Large intestine (tissue), 3 donors: ENCODE results near the gene SIVA1. TPM values are rescaled to one million over a fixed set of nuclear protein-coding genes. Genes with fewer than 3 reads are reported as not detected.

Source experiments
- DNase-seq, 2 donors: peaks; one replicate each; pipeline versions ENCODE4 v3.0.0 to v3.0.0-alpha.2; 2013
- H3K27ac ChIP-seq: one replicate; pipeline ENCODE4 v1.5.1; 2013; ENCODE audit warnings: low read length
- H3K27me3 ChIP-seq: 2 replicates; pipeline ENCODE4 v1.6.1; 2013; ENCODE audit warnings: low read length; ENCODE audit not compliant: control insufficient read depth, insufficient read depth
- H3K36me3 ChIP-seq: 2 replicates; pipeline ENCODE4 v1.6.1; 2013; ENCODE audit warnings: low read length; ENCODE audit not compliant: control insufficient read depth, insufficient read depth
- H3K4me1 ChIP-seq: one replicate; pipeline ENCODE4 v1.6.1; 2013; ENCODE audit warnings: low read length; ENCODE audit not compliant: control insufficient read depth, insufficient read depth
- H3K4me3 ChIP-seq: one replicate; pipeline ENCODE4 v1.5.1; 2013; ENCODE audit warnings: low read length
- H3K9me3 ChIP-seq: one replicate; pipeline ENCODE4 v1.6.1; 2013; ENCODE audit warnings: mild to moderate bottlenecking, low read depth, low read length, moderate library complexity; ENCODE audit not compliant: control insufficient read depth
- WGBS: methylation state at CpG from one replicate; pipeline ENCODE4 v1.1.5; 2013; ENCODE audit warnings: low lambda C conversion rate; ENCODE audit not compliant: insufficient coverage; 5-methylcytosine and 5-hydroxymethylcytosine counted together
- polyA plus RNA-seq: library from polyadenylated mRNA; unstranded; fragments of 120-200 nt; gene quantifications from one replicate; pipeline ENCODE4 v1.2.1, GENCODE V29; 2013

SIVA1 gene
- polyA plus RNA-seq, 1 donor = 86.4 TPM

GRCh38 chr14:104709387-104710039 is 43.4 kb upstream of the SIVA1 start:
- DNase-seq = no peak
- H3K36me3 ChIP-seq = peaks cover 75% of the 10 kb centered on the region
- H3K27ac ChIP-seq = no peak overlapping the region
- no CpG with 5 or more reads among the region's 18 CpGs for WGBS
- H3K4me1 ChIP-seq = no peaks in the 10 kb centered on the region
- H3K9me3 ChIP-seq = no peaks in the 10 kb centered on the region
- no peaks in the 10 kb centered on the region for H3K27me3 ChIP-seq
- no peak overlapping the region for H3K4me3 ChIP-seq

- Histone ChIP-seq H3K4me1 (no peaks in the 10 kb centered on the region), H3K9me3 (peaks cover 2% of the 10 kb centered on the region), H3K36me3 (peaks cover 78% of the 10 kb centered on the region), H3K27me3 (no peaks in the 10 kb centered on the region), H3K4me3 (no peak overlapping the region), H3K27ac (no peak overlapping the region)
- no CpG with 5 or more reads among the region's 34 CpGs for WGBS
- no peak for DNase-seq
Measured at GRCh38 chr14:104710071-104710735, 42.7 kb upstream of the SIVA1 start.

GRCh38 chr14:104712881-104713734 is 39.8 kb upstream of the SIVA1 start:
- no peaks in the 10 kb centered on the region for H3K4me1 ChIP-seq
- peaks cover 78% of the 10 kb centered on the region for H3K36me3 ChIP-seq
- no peak overlapping the region for H3K27ac ChIP-seq
- H3K27me3 ChIP-seq = no peaks in the 10 kb centered on the region
- no peak overlapping the region for H3K4me3 ChIP-seq
- peaks cover 2% of the 10 kb centered on the region for H3K9me3 ChIP-seq
- no CpG with 5 or more reads among the region's 40 CpGs for WGBS
- DNase-seq = no peak

GRCh38 chr14:104714066-104714465 is 38.9 kb upstream of the SIVA1 start:
- H3K36me3 ChIP-seq = peaks cover 81% of the 10 kb centered on the region

GRCh38 chr14:104714681-104715080 is 38.3 kb upstream of the SIVA1 start:
- H3K4me3 ChIP-seq = no peak overlapping the region
- peaks cover 2% of the 10 kb centered on the region for H3K9me3 ChIP-seq
- no peak for DNase-seq
- H3K4me1 ChIP-seq = no peaks in the 10 kb centered on the region
- no CpG with 5 or more reads among the region's 31 CpGs for WGBS
- H3K27ac ChIP-seq = no peak overlapping the region
- peaks cover 78% of the 10 kb centered on the region for H3K36me3 ChIP-seq
- H3K27me3 ChIP-seq = no peaks in the 10 kb centered on the region

More at GRCh38 chr14:104714066-104714465, 38.9 kb upstream of the SIVA1 start:
- Histone ChIP-seq H3K27ac (no peak overlapping the region), H3K9me3 (peaks cover 2% of the 10 kb centered on the region), H3K4me1 (no peaks in the 10 kb centered on the region), H3K4me3 (no peak overlapping the region), H3K27me3 (no peaks in the 10 kb centered on the region)
- no peak for DNase-seq
- no CpG with 5 or more reads among the region's 16 CpGs for WGBS

GRCh38 chr14:104715416-104715815 is 37.5 kb upstream of the SIVA1 start:
- Histone ChIP-seq H3K36me3 (peaks cover 71% of the 10 kb centered on the region), H3K27me3 (no peaks in the 10 kb centered on the region), H3K9me3 (peaks cover 2% of the 10 kb centered on the region), H3K27ac (no peak overlapping the region), H3K4me1 (no peaks in the 10 kb centered on the region), H3K4me3 (no peak overlapping the region)
- no peak for DNase-seq
- no CpG with 5 or more reads among the region's 18 CpGs for WGBS

GRCh38 chr14:104715871-104716270 is 37.1 kb upstream of the SIVA1 start:
- Histone ChIP-seq H3K27me3 (no peaks in the 10 kb centered on the region), H3K27ac (no peak overlapping the region), H3K9me3 (peaks cover 2% of the 10 kb centered on the region), H3K36me3 (peaks cover 66% of the 10 kb centered on the region), H3K4me1 (no peaks in the 10 kb centered on the region), H3K4me3 (no peak overlapping the region)
- no CpG with 5 or more reads among the region's 12 CpGs for WGBS
- no peak for DNase-seq

GRCh38 chr14:104717137-104717536 is 35.8 kb upstream of the SIVA1 start:
- WGBS = 100% methylated on average over 2 of the region's 22 CpGs
- Histone ChIP-seq H3K36me3 (peaks cover 63% of the 10 kb centered on the region), H3K27me3 (no peaks in the 10 kb centered on the region), H3K4me3 (no peak overlapping the region), H3K4me1 (no peaks in the 10 kb centered on the region), H3K27ac (no peak overlapping the region), H3K9me3 (peaks cover 2% of the 10 kb centered on the region)
- no peak for DNase-seq

- Histone ChIP-seq H3K4me1 (no peaks in the 10 kb centered on the region), H3K4me3 (no peak overlapping the region), H3K27ac (no peak overlapping the region), H3K27me3 (no peaks in the 10 kb centered on the region), H3K36me3 (peaks cover 61% of the 10 kb centered on the region), H3K9me3 (peaks cover 2% of the 10 kb centered on the region)
- WGBS = no CpG with 5 or more reads among the region's 20 CpGs
- no peak for DNase-seq
Measured at GRCh38 chr14:104717646-104718045, 35.3 kb upstream of the SIVA1 start.

- Histone ChIP-seq H3K27ac (no peak overlapping the region), H3K36me3 (peaks cover 56% of the 10 kb centered on the region), H3K9me3 (peaks cover 2% of the 10 kb centered on the region), H3K4me1 (peaks cover 3% of the 10 kb centered on the region), H3K4me3 (no peak overlapping the region), H3K27me3 (no peaks in the 10 kb centered on the region)
- no peak for DNase-seq
- no CpG with 5 or more reads among the region's 10 CpGs for WGBS
Measured at GRCh38 chr14:104718147-104718546, 34.8 kb upstream of the SIVA1 start.
